SKM-1 (cell line): ENCODE data around the gene CUL3.
"Not testable (repeated sequence)": the region's sequence is repeated elsewhere in the genome, so short reads cannot be mapped to it uniquely, and the experiment has no call there.

Source experiments
- DNase-seq: peaks from one replicate; lab custom pipeline; 2025; ENCODE audit not compliant: unreplicated experiment; lab: John Stamatoyannopoulos, UW

Gene CUL3

GRCh38 chr2:224545884-224546644, 39.1 kb downstream of the CUL3 start:
- DNase-seq = no peak

GRCh38 chr2:224543939-224544338, 41.2 kb downstream of the CUL3 start:
- DNase-seq = no peak

GRCh38 chr2:224538561-224539138, 46.5 kb downstream of the CUL3 start:
- no peak for DNase-seq

GRCh38 chr2:224532931-224533330, 52.2 kb downstream of the CUL3 start:
- no peak for DNase-seq

GRCh38 chr2:224532441-224532840, 52.7 kb downstream of the CUL3 start:
- DNase-seq = no peak

- no peak for DNase-seq
Observed at GRCh38 chr2:224528171-224528570, 57.0 kb downstream of the CUL3 start.

- no peak for DNase-seq
Observed at GRCh38 chr2:224525774-224526173, 59.4 kb downstream of the CUL3 start.

GRCh38 chr2:224524657-224525056, 60.5 kb downstream of the CUL3 start:
- no peak for DNase-seq

GRCh38 chr2:224523626-224524577, 61.3 kb downstream of the CUL3 start:
- no peak for DNase-seq

GRCh38 chr2:224522483-224522882, 62.7 kb downstream of the CUL3 start:
- DNase-seq = not testable (repeated sequence)

- no peak for DNase-seq
Observed at GRCh38 chr2:224520064-224520463, 65.1 kb downstream of the CUL3 start.

- no peak for DNase-seq
Observed at GRCh38 chr2:224518806-224519580, 66.2 kb downstream of the CUL3 start.

- no peak for DNase-seq
Observed at GRCh38 chr2:224517963-224518362, 67.2 kb downstream of the CUL3 start.

GRCh38 chr2:224516393-224516792, 68.8 kb downstream of the CUL3 start:
- not testable (repeated sequence) for DNase-seq

- DNase-seq = no peak
Observed at GRCh38 chr2:224513991-224514390, 71.2 kb downstream of the CUL3 start.

GRCh38 chr2:224507789-224508188, 77.4 kb downstream of the CUL3 start:
- no peak for DNase-seq

GRCh38 chr2:224506494-224506893, 78.7 kb downstream of the CUL3 start:
- no peak for DNase-seq

- DNase-seq = no peak
Observed at GRCh38 chr2:224498991-224499390, 86.2 kb downstream of the CUL3 start.

- DNase-seq = no peak
Observed at GRCh38 chr2:224492531-224492930, 92.6 kb downstream of the CUL3 start.

- DNase-seq = not testable (repeated sequence)
Observed at GRCh38 chr2:224487940-224488339, 97.2 kb downstream of the CUL3 start.
